ENCODE data around the gene IFNA5.

The IFNA5 gene

GRCh38 chr9:21287280-21287679 is 17.8 kb downstream of the IFNA5 start:
- H3K27ac ChIP-seq = no peak overlapping the region
- TF ChIP-seq CTCF (conservative IDR thresholded peaks at IDR 0.05) = no peak

- H3K27ac ChIP-seq = no peak overlapping the region
- TF ChIP-seq CTCF (conservative IDR thresholded peaks at IDR 0.05) = no peak
Measured at GRCh38 chr9:21286659-21287058, 18.5 kb downstream of the IFNA5 start.

- H3K27ac ChIP-seq = no peak overlapping the region
- no peak for TF ChIP-seq CTCF (conservative IDR thresholded peaks at IDR 0.05)
Measured at GRCh38 chr9:21286099-21286498, 19.0 kb downstream of the IFNA5 start.

- TF ChIP-seq CTCF (conservative IDR thresholded peaks at IDR 0.05) = no peak
- no peak overlapping the region for H3K27ac ChIP-seq
Measured at GRCh38 chr9:21281275-21281674, 23.8 kb downstream of the IFNA5 start.

- TF ChIP-seq CTCF (conservative IDR thresholded peaks at IDR 0.05) = no peak
- peak overlapping the region; percentile 57 for H3K27ac ChIP-seq
Measured at GRCh38 chr9:21268347-21268657, 36.8 kb downstream of the IFNA5 start.

GRCh38 chr9:21267485-21268346 is 37.4 kb downstream of the IFNA5 start:
- TF ChIP-seq CTCF (conservative IDR thresholded peaks at IDR 0.05) = no peak
- peak overlapping the region; percentile 57 for H3K27ac ChIP-seq

- TF ChIP-seq CTCF (conservative IDR thresholded peaks at IDR 0.05) = no peak
- H3K27ac ChIP-seq = peak overlapping the region; percentile 57
Measured at GRCh38 chr9:21266733-21267484, 38.2 kb downstream of the IFNA5 start.
